HEK293 (cell line): ENCODE results near the gene ITGB2.

Experiments
- CTCF ChIA-PET: fragments of 350-600 bp; formaldehyde crosslinking; extraction: SDS; loops from one replicate; lab custom pipeline; 2021; ENCODE audit warnings: antibody characterized with exemption; lab: Yijun Ruan, JAX
- POLR2A ChIA-PET: fragments of 300-600 bp; formaldehyde crosslinking; extraction: SDS; loops from one replicate; lab custom pipeline; 2020; ENCODE audit warnings: antibody characterized with exemption, inconsistent platforms; lab: Yijun Ruan, JAX
- H3K27ac ChIP-seq: fragments of 200-500 bp; sonication (Bioruptor generic); 2 replicates; pipeline ENCODE4 v1.5.1; 2014; ENCODE audit warnings: low read depth, low read length, control low read depth, inconsistent platforms; ENCODE audit errors: extremely low read depth
- H3K36me3 ChIP-seq, 2 experiments: fragments of 200-500 bp in 1 of 2; sonication (Bioruptor generic) in 1 of 2; 1 replicate in 1 of 2; 2 replicates in 1 of 2; pipeline ENCODE4 v1.5.1; 2014 to 2017; ENCODE audit warnings: inconsistent platforms in 2 of 2, low read length in 2 of 2; ENCODE audit not compliant: control insufficient read depth in 2 of 2, insufficient read depth in 1 of 2
- H3K4me1 ChIP-seq: fragments of 200-500 bp; sonication (Bioruptor generic); 2 replicates; pipeline ENCODE4 v1.5.1; 2014; ENCODE audit warnings: mild to moderate bottlenecking, low read length, inconsistent platforms; ENCODE audit not compliant: control insufficient read depth, insufficient read depth
- H3K4me3 ChIP-seq: 2 replicates; pipeline ENCODE4 v1.5.1; 2011; ENCODE audit warnings: low read depth, mild to moderate bottlenecking, control low read depth, low read length, moderate library complexity
- H3K9me3 ChIP-seq: fragments of 200-500 bp; sonication (Bioruptor generic); 2 replicates; pipeline ENCODE4 v1.5.1; 2014; ENCODE audit warnings: low read depth, low read length, inconsistent platforms; ENCODE audit not compliant: control insufficient read depth, insufficient read depth
- EGR2 ChIP-seq: fragments of 450-650 bp; formaldehyde crosslinking; IDR thresholded peaks from 2 replicates; pipeline ENCODE4 v1.5.1; 2016; ENCODE audit warnings: low read depth, missing biosample characterization, missing genetic modification characterization
- GLIS1 ChIP-seq: fragments of 450-650 bp; formaldehyde crosslinking; IDR thresholded peaks from 2 replicates; pipeline ENCODE4 v1.5.1; 2016; ENCODE audit warnings: missing biosample characterization, missing genetic modification characterization
- HOXA7 ChIP-seq: sonication (generic); formaldehyde crosslinking; IDR thresholded peaks from 2 replicates; pipeline ENCODE4 v1.8.1; 2022; ENCODE audit warnings: missing genetic modification reagents, borderline replicate concordance
- HOXD13 ChIP-seq: sonication (generic); formaldehyde crosslinking; IDR thresholded peaks from 2 replicates; pipeline ENCODE4 v1.8.0; 2022; ENCODE audit warnings: missing genetic modification reagents, borderline replicate concordance
- PRDM10 ChIP-seq: fragments of 450-650 bp; formaldehyde crosslinking; IDR thresholded peaks from 2 replicates; pipeline ENCODE4 v1.5.1; 2016; ENCODE audit warnings: missing biosample characterization, missing genetic modification characterization
- SALL2 ChIP-seq: fragments of 450-650 bp; formaldehyde crosslinking; IDR thresholded peaks from 2 replicates; pipeline ENCODE4 v1.5.0; 2017; ENCODE audit warnings: missing biosample characterization, mild to moderate bottlenecking, missing genetic modification characterization, borderline replicate concordance
- SP3 ChIP-seq: fragments of 450-650 bp; formaldehyde crosslinking; IDR thresholded peaks from 2 replicates; pipeline ENCODE4 v1.5.1; 2016; ENCODE audit warnings: missing biosample characterization, missing genetic modification characterization
- TRIM28 ChIP-seq: IDR thresholded peaks from 2 replicates; pipeline ENCODE4 v1.6.1; 2011; ENCODE audit warnings: low read length, control low read depth, borderline replicate concordance
- ZNF132 ChIP-seq: fragments of 450-650 bp; formaldehyde crosslinking; IDR thresholded peaks from 2 replicates; pipeline ENCODE4 v1.5.1; 2017; ENCODE audit warnings: missing biosample characterization, missing genetic modification characterization, borderline replicate concordance
- ZNF148 ChIP-seq: fragments of 450-650 bp; formaldehyde crosslinking; IDR thresholded peaks from 2 replicates; pipeline ENCODE4 v1.5.0; 2017; ENCODE audit warnings: missing biosample characterization, missing genetic modification characterization, borderline replicate concordance
- ZNF16 ChIP-seq: fragments of 450-650 bp; formaldehyde crosslinking; IDR thresholded peaks from 2 replicates; pipeline ENCODE4 v1.5.1; 2016; ENCODE audit warnings: low read depth, missing biosample characterization, missing genetic modification characterization
- ZNF24 ChIP-seq: fragments of 450-650 bp; formaldehyde crosslinking; IDR thresholded peaks from 2 replicates; pipeline ENCODE4 v1.5.1; 2016; ENCODE audit warnings: missing biosample characterization, missing genetic modification characterization
- ZNF292 ChIP-seq: fragments of 450-650 bp; formaldehyde crosslinking; IDR thresholded peaks from 2 replicates; pipeline ENCODE4 v1.5.1; 2016; ENCODE audit warnings: low read depth, missing biosample characterization, missing genetic modification characterization, borderline replicate concordance
- ZNF362 ChIP-seq: fragments of 450-650 bp; formaldehyde crosslinking; IDR thresholded peaks from 2 replicates; pipeline ENCODE4 v1.5.1; 2016; ENCODE audit warnings: missing biosample characterization, missing genetic modification characterization
- ZNF394 ChIP-seq: fragments of 450-650 bp; formaldehyde crosslinking; IDR thresholded peaks from 2 replicates; pipeline ENCODE4 v1.5.1; 2016; ENCODE audit warnings: missing biosample characterization, missing genetic modification characterization, mild to moderate bottlenecking, moderate library complexity, borderline replicate concordance
- ZNF404 ChIP-seq: fragments of 450-650 bp; formaldehyde crosslinking; IDR thresholded peaks from 2 replicates; pipeline ENCODE4 v1.5.1; 2017; ENCODE audit warnings: missing biosample characterization, missing genetic modification characterization
- ZNF473 ChIP-seq: fragments of 450-650 bp; formaldehyde crosslinking; IDR thresholded peaks from 2 replicates; pipeline ENCODE4 v1.5.1; 2017; ENCODE audit warnings: missing biosample characterization, missing genetic modification characterization
- ZNF513 ChIP-seq: fragments of 450-650 bp; IDR thresholded peaks from 2 replicates; pipeline ENCODE4 v1.5.1; 2018; ENCODE audit warnings: missing biosample characterization, missing genetic modification characterization
- ZNF707 ChIP-seq: fragments of 450-650 bp; formaldehyde crosslinking; IDR thresholded peaks from 2 replicates; pipeline ENCODE4 v1.5.1; 2016; ENCODE audit warnings: missing biosample characterization, missing genetic modification characterization

The ITGB2 gene

GRCh38 chr21:44898851-44899767 is 21.6 kb downstream of the ITGB2 start:
- TF ChIP-seq EGR2 (no peak), ZNF148 (tag by site-specific recombination) (no peak), ZNF24 (tag by site-specific recombination) (no peak), ZNF394 (no peak), ZNF16 (tag by site-specific recombination) (no peak), SP3 (tag by site-specific recombination) (no peak), HOXD13 (CRISPR knock-in tag) (no peak), ZNF513 (tag by site-specific recombination) (no peak), ZNF132 (tag by site-specific recombination) (no peak), SALL2 (tag by site-specific recombination) (no peak), ZNF404 (tag by site-specific recombination) (no peak)
- TF ChIP-seq, all 188 proteins: peak for 0
- ChIA-PET CTCF (no interaction called here), POLR2A (no interaction called here)
- Histone ChIP-seq H3K4me3 (no peak overlapping the region), H3K4me1 (no peaks in the 10 kb centered on the region), H3K27ac (no peak overlapping the region), H3K36me3 (no peaks in the 10 kb centered on the region), H3K9me3 (no peaks in the 10 kb centered on the region)

GRCh38 chr21:44898011-44898488 is 22.6 kb downstream of the ITGB2 start:
- no peaks in the 10 kb centered on the region for H3K36me3 ChIP-seq
- no peaks in the 10 kb centered on the region for H3K4me1 ChIP-seq
- ChIA-PET CTCF (interaction anchor here (0.6 to 1.4 kb wide), 2 partner anchors 97 to 660 kb away, joined by 3 to 4 read pairs; no protein-coding TSS in a partner anchor), POLR2A (no interaction called here)
- no peak overlapping the region for H3K27ac ChIP-seq
- no peaks in the 10 kb centered on the region for H3K9me3 ChIP-seq
- TF ChIP-seq HOXA7 (CRISPR knock-in tag), result no peak
- no peak for TF ChIP-seq EGR2
- TF ChIP-seq PRDM10 (tag by site-specific recombination), result peak; percentile 81
- no peak for TF ChIP-seq ZNF292 (tag by site-specific recombination)
- TF ChIP-seq ZNF513 (tag by site-specific recombination), result no peak
- TF ChIP-seq ZNF473 (tag by site-specific recombination), result no peak
- TF ChIP-seq TRIM28, result no peak
- TF ChIP-seq GLIS1, result peak; percentile 43; the same call in 1 of the 2 replicates
- TF ChIP-seq ZNF362 (tag by site-specific recombination), result no peak
- TF ChIP-seq ZNF707 (tag by site-specific recombination), result no peak
- H3K4me3 ChIP-seq, result no peak overlapping the region
